Measurements from ENCODE around the gene CLDN15.

The CLDN15 gene

GRCh38 chr7:101243646-101244374, 6.2 kb upstream of the CLDN15 start:
- DNase-seq = no peak

GRCh38 chr7:101241443-101242349, 4.1 kb upstream of the CLDN15 start:
- no peak for DNase-seq

GRCh38 chr7:101241015-101241363, 3.4 kb upstream of the CLDN15 start:
- DNase-seq = peak; percentile 83

- peak; percentile 99 for DNase-seq
Observed at GRCh38 chr7:101240226-101241014, 2.8 kb upstream of the CLDN15 start.

- no peak for DNase-seq
Observed at GRCh38 chr7:101239951-101240220, 2.3 kb upstream of the CLDN15 start.

- DNase-seq = no peak
Observed at GRCh38 chr7:101239191-101239950, 1.8 kb upstream of the CLDN15 start.

- DNase-seq = peak; percentile 97
Observed at GRCh38 chr7:101238226-101239182, 902 bp upstream of the CLDN15 start.

- DNase-seq = no peak
Observed at GRCh38 chr7:101236292-101236835, 1.2 kb downstream of the CLDN15 start.

GRCh38 chr7:101235522-101235921, 2.1 kb downstream of the CLDN15 start:
- DNase-seq = no peak

- no peak for DNase-seq
Observed at GRCh38 chr7:101235050-101235449, 2.6 kb downstream of the CLDN15 start.

GRCh38 chr7:101234636-101235035, 3.0 kb downstream of the CLDN15 start:
- DNase-seq = no peak

- no peak for DNase-seq
Observed at GRCh38 chr7:101233907-101234547, 3.6 kb downstream of the CLDN15 start.

- DNase-seq = no peak
Observed at GRCh38 chr7:101232141-101232850, 5.3 kb downstream of the CLDN15 start.

- DNase-seq = no peak
Observed at GRCh38 chr7:101231644-101232043, 6.0 kb downstream of the CLDN15 start.

- no peak for DNase-seq
Observed at GRCh38 chr7:101226721-101227120, 10.9 kb downstream of the CLDN15 start.

GRCh38 chr7:101225650-101226049, 12.0 kb downstream of the CLDN15 start:
- no peak for DNase-seq

GRCh38 chr7:101223528-101223927, 14.1 kb downstream of the CLDN15 start:
- DNase-seq = no peak

GRCh38 chr7:101222275-101222830, 15.2 kb downstream of the CLDN15 start:
- DNase-seq = no peak

GRCh38 chr7:101220295-101220694, 17.3 kb downstream of the CLDN15 start:
- DNase-seq = no peak

Data from NCI-H226 (cell line).